NCI-H345 (cell line): ENCODE results near the gene SLC5A1.
"Not testable (repeated sequence)": the region's sequence is repeated elsewhere in the genome, so short reads cannot be mapped to it uniquely, and the experiment has no call there.

Experiments
- DNase-seq: peaks from one replicate; lab custom pipeline; 2025; lab: John Stamatoyannopoulos, UW

The SLC5A1 gene

DNA sequence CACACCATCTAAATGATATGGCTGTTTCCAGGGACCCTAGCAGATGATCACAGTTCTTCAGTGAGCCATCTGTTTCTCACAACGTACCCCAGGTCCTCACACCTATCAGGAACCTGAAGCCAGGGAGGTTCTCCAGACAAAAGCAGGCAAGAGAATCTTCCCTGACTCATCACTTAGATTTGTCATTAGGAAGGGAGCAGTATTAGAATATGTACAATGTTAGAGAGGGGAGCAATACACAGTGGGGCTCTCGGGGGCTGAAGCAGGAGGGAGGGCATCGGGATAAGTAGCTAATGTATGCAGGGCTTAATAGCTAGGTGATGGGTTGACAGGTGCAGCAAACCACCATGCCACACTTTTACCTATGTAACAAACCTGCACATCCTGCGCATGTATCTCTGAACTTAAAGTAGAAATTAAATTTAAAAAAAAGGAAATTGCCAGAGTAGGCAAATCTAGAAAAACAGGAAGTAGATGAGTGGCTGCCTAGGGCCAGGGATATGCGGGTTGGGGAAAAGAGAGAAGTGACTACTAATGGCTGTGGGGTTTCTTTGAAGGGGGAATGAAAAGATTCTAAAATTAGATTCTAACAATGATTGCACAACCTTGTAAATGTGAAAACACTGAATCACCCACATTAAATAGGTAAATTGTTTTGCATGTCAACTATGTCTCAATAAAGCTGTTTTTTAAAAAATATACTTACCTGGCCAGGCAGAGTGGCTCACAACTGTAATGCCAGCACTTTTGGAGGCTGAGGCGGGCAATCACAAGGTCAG lies 101.6 kb downstream of the SLC5A1 start:
- no peak for DNase-seq

DNA sequence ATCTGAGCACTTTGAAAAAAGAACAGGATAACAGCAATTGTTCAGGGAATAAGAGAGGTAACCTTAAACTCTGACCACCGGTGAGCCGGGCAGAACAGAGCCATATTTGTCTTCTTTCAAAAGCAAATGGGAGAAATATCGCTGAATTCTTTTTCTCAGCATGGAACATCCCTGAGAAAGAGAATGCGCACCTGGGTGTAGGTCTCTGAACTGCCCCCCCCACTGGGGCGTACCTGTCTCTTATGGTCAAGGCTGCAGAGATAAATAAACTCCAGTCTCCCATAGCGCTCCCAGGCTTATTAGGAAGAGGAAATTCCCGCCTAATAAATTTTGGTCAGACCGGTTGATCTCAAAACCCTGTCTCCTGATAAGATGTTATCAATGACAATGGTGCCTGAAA lies 104.1 kb downstream of the SLC5A1 start:
- DNase-seq = not testable (repeated sequence)

DNA sequence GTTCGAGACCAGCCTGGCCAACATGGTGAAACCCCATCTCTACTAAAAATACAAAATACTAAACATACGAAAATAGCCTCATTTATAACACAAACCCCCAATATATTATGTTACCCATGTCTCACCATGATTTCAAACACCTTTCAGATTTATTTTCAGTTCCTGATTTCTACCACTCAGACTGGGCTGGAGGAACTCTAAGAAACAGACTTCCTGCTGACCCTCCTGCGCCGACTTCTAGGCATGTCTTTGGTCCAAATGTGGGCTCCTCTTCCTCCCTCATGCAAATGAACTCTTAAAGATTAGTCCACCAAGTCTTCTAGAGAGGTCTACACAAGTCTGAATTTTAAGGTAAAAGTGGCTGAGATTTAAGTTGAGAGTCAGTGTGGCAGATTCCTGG lies 105.3 kb downstream of the SLC5A1 start:
- not testable (repeated sequence) for DNase-seq

DNA sequence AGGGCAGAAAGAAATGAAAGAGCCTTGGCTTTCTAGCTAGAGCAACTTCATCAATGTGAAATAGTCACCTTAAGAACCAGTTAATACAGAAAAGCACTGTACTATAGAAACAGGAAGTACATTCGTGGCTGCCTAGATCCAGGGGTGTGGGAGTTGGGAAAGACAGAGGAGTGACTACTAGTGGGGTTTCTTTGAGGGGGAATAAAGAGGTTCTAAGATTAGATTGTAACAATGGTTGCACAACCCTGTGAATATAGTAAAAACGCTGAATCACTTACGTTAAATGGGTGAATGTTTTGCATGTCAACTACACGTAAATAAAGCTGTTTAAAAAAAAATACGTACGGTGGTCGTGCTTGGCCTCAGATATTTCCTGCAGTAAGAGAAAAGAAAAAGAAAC lies 107.6 kb downstream of the SLC5A1 start:
- not testable (repeated sequence) for DNase-seq

DNA sequence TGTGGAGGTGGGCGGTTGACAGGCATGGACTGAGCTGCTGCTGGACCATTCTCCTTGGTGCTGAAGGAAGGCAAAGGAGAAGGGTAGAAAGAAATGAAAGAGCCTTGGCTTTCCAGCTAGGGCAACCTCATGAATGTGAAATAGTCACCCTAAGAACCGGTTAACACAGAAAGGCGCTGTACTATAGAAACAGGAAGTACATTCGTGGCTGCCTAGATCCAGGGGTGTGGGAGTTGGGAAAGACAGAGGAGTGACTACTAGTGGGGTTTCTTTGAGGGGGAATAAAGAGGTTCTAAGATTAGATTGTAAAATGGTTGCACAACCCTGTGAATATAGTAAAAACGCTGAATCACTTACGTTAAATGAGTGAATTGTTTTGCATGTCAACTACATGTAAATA lies 108.6 kb downstream of the SLC5A1 start:
- not testable (repeated sequence) for DNase-seq

DNA sequence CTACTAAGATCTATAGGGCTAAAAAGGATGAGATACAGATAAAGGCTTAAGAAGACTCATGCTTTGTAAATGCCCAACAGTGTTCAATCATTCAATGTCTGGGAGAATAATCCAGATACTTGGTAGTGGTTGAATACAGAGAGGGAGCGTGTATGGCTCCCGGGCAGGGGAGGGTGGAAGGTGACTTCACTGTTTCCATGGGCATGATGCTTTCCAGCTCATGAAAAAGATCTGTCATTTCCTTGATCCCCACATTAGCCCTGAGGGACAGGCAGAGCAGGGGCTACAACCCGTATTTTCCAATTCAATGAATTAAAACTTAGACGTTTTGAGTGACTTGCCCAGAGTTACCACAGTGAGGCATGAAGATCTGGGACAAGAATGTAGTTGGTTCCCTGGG lies 111.7 kb downstream of the SLC5A1 start:
- DNase-seq = not testable (repeated sequence)

DNA sequence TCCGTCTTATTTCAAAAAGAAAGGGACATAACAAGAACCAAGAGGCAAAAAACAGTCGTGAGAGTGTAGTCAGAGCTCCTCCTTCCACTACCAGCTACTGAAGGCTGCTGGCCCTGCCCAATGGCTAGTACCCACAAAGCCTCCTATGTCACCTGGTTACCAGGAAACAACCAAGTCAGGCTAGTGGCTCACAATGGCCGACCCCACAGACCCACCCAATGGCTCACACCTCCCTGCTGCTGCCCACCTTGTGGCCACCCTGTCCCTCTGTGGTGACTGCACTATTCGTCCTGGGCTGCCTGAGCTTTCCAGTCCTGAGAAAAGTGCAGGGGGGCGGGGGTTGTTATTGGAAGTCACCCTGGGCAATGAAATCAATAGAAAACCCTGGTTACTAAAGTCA lies 114.6 kb downstream of the SLC5A1 start:
- not testable (repeated sequence) for DNase-seq

DNA sequence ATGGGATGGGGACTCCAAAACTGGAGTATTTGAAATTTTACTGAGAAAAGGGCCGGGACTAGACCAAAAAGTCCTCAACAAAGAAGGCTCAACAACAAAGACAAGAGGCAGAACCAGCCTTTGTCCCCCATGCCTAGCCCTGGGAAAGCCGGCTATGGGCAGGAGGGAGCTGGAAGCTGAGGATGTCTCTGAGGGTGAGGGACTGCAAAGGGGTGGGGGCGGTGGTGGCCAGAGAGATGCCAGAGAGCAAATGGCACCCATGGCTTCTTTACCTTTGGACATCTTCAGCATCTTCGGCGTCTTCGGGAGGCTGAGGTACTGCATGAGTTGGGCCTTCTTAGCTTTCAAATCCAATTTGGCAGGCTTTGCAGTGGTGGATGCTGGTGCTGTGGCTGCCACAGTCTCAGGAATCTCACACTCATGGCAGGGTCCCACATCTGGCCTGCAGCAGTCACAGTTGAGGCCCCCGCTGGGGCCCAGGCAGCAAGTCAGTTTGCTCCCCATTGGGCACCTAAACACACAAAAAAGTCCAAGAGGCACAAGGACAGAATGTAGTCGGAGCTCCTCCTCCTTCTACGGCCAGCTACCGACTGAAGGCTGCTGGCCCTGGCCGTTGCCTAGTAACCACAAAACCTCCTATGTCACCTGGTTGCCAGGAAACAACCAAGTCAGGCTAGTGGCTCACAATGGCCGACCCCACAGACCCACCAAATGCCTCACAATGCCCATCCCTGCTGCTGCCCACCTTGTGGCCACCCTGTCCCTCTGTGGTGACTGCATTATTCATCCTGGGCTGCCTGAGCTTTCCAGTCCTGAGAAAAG lies 115.9 kb downstream of the SLC5A1 start, which contains the start of gene C22orf42:
C22orf42 (minus strand) TSS at position 592 of the 822 bp plus-strand sequence; CDS start at position 504, 88 bp downstream.
- no peak for DNase-seq

DNA sequence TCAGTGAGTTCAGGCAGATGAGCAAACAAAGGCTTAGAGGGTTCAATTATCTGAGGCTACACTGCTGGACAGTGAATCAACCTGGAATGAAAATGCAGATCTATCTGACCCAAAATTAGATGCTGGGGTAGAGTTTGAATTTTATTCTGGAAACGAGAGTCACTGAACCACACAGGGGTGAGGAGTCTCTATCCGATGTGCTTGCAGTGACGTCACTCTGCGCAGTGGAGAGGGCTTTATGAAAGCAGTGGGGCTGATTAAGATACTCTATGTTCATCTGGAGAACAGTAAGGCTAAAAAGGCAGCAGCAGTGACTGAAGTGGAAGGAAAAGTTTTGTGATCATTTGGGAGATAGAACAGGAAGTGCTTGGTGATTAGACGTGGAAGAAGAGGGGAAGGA lies 117.3 kb downstream of the SLC5A1 start:
- not testable (repeated sequence) for DNase-seq
